T-helper 2 cell treated with Interferon-gamma antibody and Interleukin-4, amounts not matched to agents 5 μg/mL and 100 μg/mL, for 36 hours (primary cell): Measurements from ENCODE around the gene CASK.
A peak's percentile ranks its signal among the peaks of the same experiment; 100 is the strongest.

Experiments used
- DNase-seq: peaks from one replicate; pipeline ENCODE4 v3.0.0; 2021; ENCODE audit warnings: low spot score
- H3K27ac Mint-ChIP-seq: one replicate; pipeline ENCODE4 v1.8.0; 2021; ENCODE audit warnings: mild to moderate bottlenecking, mixed read lengths
- H3K27me3 Mint-ChIP-seq: one replicate; pipeline ENCODE4 v1.8.0; 2021; ENCODE audit warnings: low read depth, mixed read lengths
- H3K36me3 Mint-ChIP-seq: one replicate; pipeline ENCODE4 v1.8.0; 2021; ENCODE audit warnings: low read depth, mixed read lengths
- H3K4me1 Mint-ChIP-seq: one replicate; pipeline ENCODE4 v1.8.0; 2021; ENCODE audit warnings: low read depth, mixed read lengths
- H3K4me3 Mint-ChIP-seq: one replicate; pipeline ENCODE4 v1.8.0; 2022; ENCODE audit warnings: mild to moderate bottlenecking, moderate library complexity, mixed read lengths
- H3K9me3 Mint-ChIP-seq: one replicate; pipeline ENCODE4 v1.8.0; 2021; ENCODE audit warnings: mixed read lengths

Gene CASK

DNA sequence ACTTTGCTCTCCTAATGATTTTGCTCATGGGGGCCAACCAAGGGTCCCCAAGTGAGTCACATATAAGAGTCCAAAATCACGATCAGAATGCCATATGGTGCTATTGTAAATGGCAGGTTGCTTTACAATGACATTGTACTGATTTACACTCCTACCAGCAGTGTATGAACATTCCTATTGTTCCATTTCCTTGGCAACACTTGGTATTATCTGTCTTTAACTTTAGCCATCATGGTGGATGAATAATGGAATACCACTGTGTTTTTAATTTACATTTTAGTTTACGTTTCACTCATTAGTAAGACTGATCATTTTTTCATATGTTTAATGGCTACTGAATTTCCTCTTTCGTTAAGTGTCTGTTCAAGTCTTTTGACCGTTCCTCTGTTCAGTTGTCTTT is 379.7 kb downstream of the CASK start:
- H3K4me3 Mint-ChIP-seq, result no peak overlapping the region
- H3K36me3 Mint-ChIP-seq, result peaks cover 20% of the 10 kb centered on the region
- no peak overlapping the region for H3K27ac Mint-ChIP-seq
- DNase-seq, result no peak
- H3K27me3 Mint-ChIP-seq, result no peaks in the 10 kb centered on the region
- H3K4me1 Mint-ChIP-seq, result peaks cover 6% of the 10 kb centered on the region
- H3K9me3 Mint-ChIP-seq, result no peaks in the 10 kb centered on the region

- H3K36me3 Mint-ChIP-seq, result peaks cover 21% of the 10 kb centered on the region
- no peak overlapping the region for H3K27ac Mint-ChIP-seq
- DNase-seq, result no peak
- peaks cover 6% of the 10 kb centered on the region for H3K4me1 Mint-ChIP-seq
- H3K27me3 Mint-ChIP-seq, result no peaks in the 10 kb centered on the region
- H3K4me3 Mint-ChIP-seq, result no peak overlapping the region
- H3K9me3 Mint-ChIP-seq, result no peaks in the 10 kb centered on the region
These were observed 380.3 kb downstream of the CASK start for GRCh38 chrX:41543025-41543424.

DNA sequence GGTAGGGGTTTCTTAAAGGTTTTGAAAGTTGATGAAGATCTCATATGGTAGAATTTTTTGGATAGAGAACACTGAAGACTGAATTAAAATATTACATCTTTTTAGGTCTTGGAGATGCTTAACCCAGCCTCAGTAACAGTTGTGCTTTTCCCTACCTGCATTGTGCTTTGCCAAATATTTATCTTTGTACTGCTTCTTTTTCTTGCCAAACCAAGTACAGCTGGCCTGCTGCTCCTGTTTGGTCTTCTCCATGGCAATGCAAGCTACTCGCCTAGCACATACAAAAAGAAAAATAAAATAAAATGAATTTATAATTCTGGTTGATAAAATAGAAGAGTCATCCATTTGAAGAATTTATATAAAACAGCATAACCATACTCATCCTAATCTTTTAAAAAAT is 380.8 kb downstream of the CASK start:
- Mint-ChIP-seq H3K27ac (no peak overlapping the region), H3K36me3 (peaks cover 21% of the 10 kb centered on the region), H3K9me3 (no peaks in the 10 kb centered on the region), H3K27me3 (no peaks in the 10 kb centered on the region), H3K4me1 (peaks cover 6% of the 10 kb centered on the region), H3K4me3 (no peak overlapping the region)
- DNase-seq, result no peak

GRCh38 chrX:41542135-41542534 is 381.2 kb downstream of the CASK start:
- Mint-ChIP-seq H3K36me3 (peaks cover 21% of the 10 kb centered on the region), H3K27me3 (no peaks in the 10 kb centered on the region), H3K4me3 (peak overlapping the region; percentile 36), H3K27ac (peak overlapping the region; percentile 36), H3K9me3 (no peaks in the 10 kb centered on the region), H3K4me1 (peaks cover 6% of the 10 kb centered on the region)
- DNase-seq, result no peak

DNA sequence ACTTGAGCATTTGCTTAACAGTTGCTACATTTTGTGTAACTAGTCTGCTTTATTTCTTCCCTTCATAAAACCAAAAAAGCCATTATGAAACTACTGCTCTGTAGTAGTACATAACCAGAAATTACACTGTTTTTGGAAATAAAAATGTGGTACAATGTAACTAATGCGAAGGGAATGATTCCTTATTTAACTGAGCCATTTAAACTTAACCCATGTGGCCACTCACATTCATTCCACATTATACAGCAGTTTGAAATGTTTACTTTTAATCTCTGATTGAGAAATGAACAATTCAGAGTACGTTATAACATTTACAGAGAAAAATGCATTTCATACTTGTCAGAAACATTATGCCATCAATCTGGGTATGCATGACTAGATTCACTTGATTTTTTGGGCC is 382.0 kb downstream of the CASK start:
- H3K4me3 Mint-ChIP-seq, result no peak overlapping the region
- no peak for DNase-seq
- no peaks in the 10 kb centered on the region for H3K27me3 Mint-ChIP-seq
- no peak overlapping the region for H3K27ac Mint-ChIP-seq
- peaks cover 9% of the 10 kb centered on the region for H3K4me1 Mint-ChIP-seq
- H3K9me3 Mint-ChIP-seq, result no peaks in the 10 kb centered on the region
- peaks cover 23% of the 10 kb centered on the region for H3K36me3 Mint-ChIP-seq

DNA sequence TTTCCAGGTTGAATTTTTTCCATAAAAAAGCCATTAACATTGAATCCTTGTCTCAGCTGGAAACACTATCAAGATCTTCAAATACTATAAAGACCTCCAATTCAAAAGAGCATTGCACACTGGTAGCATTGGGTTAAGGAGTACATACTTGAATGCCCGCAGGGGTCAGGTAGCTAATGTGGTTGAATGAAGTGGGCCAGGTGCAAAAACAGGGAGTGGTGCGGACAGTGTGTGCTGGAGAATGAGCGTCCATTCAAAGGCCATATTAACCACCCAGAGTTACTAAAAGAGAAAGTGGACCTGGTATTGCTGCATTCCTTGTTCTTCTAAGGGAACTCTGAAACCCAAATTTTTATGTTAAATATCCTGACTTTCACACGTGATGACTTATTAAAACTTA is 384.6 kb downstream of the CASK start:
- H3K9me3 Mint-ChIP-seq, result no peaks in the 10 kb centered on the region
- no peak for DNase-seq
- H3K27ac Mint-ChIP-seq, result no peak overlapping the region
- H3K4me1 Mint-ChIP-seq, result peaks cover 9% of the 10 kb centered on the region
- H3K27me3 Mint-ChIP-seq, result no peaks in the 10 kb centered on the region
- peaks cover 23% of the 10 kb centered on the region for H3K36me3 Mint-ChIP-seq
- no peak overlapping the region for H3K4me3 Mint-ChIP-seq

GRCh38 chrX:41530085-41530484 is 393.3 kb downstream of the CASK start:
- H3K4me3 Mint-ChIP-seq, result no peak overlapping the region
- no peak for DNase-seq
- no peaks in the 10 kb centered on the region for H3K9me3 Mint-ChIP-seq
- no peak overlapping the region for H3K27ac Mint-ChIP-seq
- H3K4me1 Mint-ChIP-seq, result peaks cover 14% of the 10 kb centered on the region
- H3K36me3 Mint-ChIP-seq, result peaks cover 26% of the 10 kb centered on the region
- no peaks in the 10 kb centered on the region for H3K27me3 Mint-ChIP-seq

DNA sequence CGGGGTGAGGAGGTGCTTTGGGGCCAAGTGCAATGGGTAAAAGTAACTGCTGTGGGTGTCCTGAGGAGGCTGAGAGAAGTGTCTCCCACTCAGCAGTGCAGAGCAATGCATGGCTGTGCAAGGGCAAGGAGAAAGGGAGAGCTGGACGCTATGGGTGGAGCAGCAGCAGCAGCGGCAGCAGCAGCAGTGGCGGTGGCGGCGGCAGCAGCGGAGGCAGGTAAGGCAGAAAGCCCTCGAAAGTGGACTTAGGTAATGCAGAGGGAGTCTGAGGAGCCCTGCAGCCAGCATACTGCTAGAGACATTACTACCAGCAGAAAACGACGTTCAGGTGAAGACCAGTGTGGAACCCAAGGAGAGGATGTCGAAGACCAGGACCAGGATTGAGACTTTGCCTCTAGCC is 394.1 kb downstream of the CASK start:
- Mint-ChIP-seq H3K36me3 (peaks cover 26% of the 10 kb centered on the region), H3K27ac (no peak overlapping the region), H3K4me3 (no peak overlapping the region), H3K9me3 (no peaks in the 10 kb centered on the region), H3K4me1 (peaks cover 14% of the 10 kb centered on the region), H3K27me3 (no peaks in the 10 kb centered on the region)
- no peak for DNase-seq

- Mint-ChIP-seq H3K4me1 (peaks cover 14% of the 10 kb centered on the region), H3K36me3 (peaks cover 26% of the 10 kb centered on the region), H3K9me3 (no peaks in the 10 kb centered on the region), H3K27ac (no peak overlapping the region), H3K27me3 (no peaks in the 10 kb centered on the region), H3K4me3 (no peak overlapping the region)
- no peak for DNase-seq
These were observed 394.6 kb downstream of the CASK start for GRCh38 chrX:41528784-41529183.

- Mint-ChIP-seq H3K27me3 (no peaks in the 10 kb centered on the region), H3K36me3 (peaks cover 35% of the 10 kb centered on the region), H3K9me3 (no peaks in the 10 kb centered on the region), H3K4me1 (peaks cover 14% of the 10 kb centered on the region), H3K4me3 (no peak overlapping the region), H3K27ac (peak overlapping the region; percentile 48)
- no peak for DNase-seq
These were observed 396.4 kb downstream of the CASK start for GRCh38 chrX:41526925-41527324.

GRCh38 chrX:41526271-41526670 is 397.1 kb downstream of the CASK start:
- Mint-ChIP-seq H3K4me1 (peaks cover 14% of the 10 kb centered on the region), H3K9me3 (no peaks in the 10 kb centered on the region), H3K27me3 (no peaks in the 10 kb centered on the region), H3K27ac (no peak overlapping the region), H3K4me3 (no peak overlapping the region), H3K36me3 (peaks cover 33% of the 10 kb centered on the region)
- DNase-seq, result no peak

GRCh38 chrX:41522671-41523070 is 400.7 kb downstream of the CASK start:
- H3K36me3 Mint-ChIP-seq, result peaks cover 28% of the 10 kb centered on the region

GRCh38 chrX:41522081-41522480 is 401.3 kb downstream of the CASK start:
- H3K4me1 Mint-ChIP-seq, result peaks cover 19% of the 10 kb centered on the region
- no peaks in the 10 kb centered on the region for H3K27me3 Mint-ChIP-seq
- peaks cover 27% of the 10 kb centered on the region for H3K36me3 Mint-ChIP-seq
- no peak for DNase-seq
- H3K4me3 Mint-ChIP-seq, result no peak overlapping the region
- H3K9me3 Mint-ChIP-seq, result no peaks in the 10 kb centered on the region
- H3K27ac Mint-ChIP-seq, result no peak overlapping the region

More at GRCh38 chrX:41522671-41523070, 400.7 kb downstream of the CASK start:
- no peak for DNase-seq
- Mint-ChIP-seq H3K27me3 (no peaks in the 10 kb centered on the region), H3K4me1 (peaks cover 24% of the 10 kb centered on the region), H3K9me3 (no peaks in the 10 kb centered on the region), H3K27ac (no peak overlapping the region), H3K4me3 (no peak overlapping the region)

- DNase-seq, result no peak
- peaks cover 14% of the 10 kb centered on the region for H3K36me3 Mint-ChIP-seq
- peaks cover 12% of the 10 kb centered on the region for H3K4me1 Mint-ChIP-seq
- H3K27ac Mint-ChIP-seq, result no peak overlapping the region
- no peak overlapping the region for H3K4me3 Mint-ChIP-seq
- H3K9me3 Mint-ChIP-seq, result no peaks in the 10 kb centered on the region
- no peaks in the 10 kb centered on the region for H3K27me3 Mint-ChIP-seq
These were observed 403.9 kb downstream of the CASK start for GRCh38 chrX:41519468-41519867.

DNA sequence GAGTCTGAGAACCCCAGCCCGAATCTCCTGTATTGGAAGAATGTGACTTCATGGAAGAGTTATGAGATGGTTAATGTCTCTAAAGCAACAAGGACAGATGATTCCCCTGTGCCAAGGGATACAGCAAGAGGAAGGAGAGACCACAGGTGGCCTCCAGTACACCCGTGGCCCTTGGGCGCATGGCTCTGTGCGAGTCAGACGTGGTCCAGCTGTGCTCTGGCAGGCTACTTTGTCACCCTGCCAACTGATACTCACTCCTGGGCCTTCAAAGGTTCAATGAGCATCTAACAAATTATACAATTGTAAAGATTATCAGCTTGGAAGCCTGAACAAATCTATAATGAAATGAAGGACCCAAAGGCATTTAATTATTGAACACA is 404.5 kb downstream of the CASK start:
- Mint-ChIP-seq H3K27me3 (no peaks in the 10 kb centered on the region), H3K36me3 (peaks cover 17% of the 10 kb centered on the region), H3K9me3 (no peaks in the 10 kb centered on the region), H3K4me1 (peaks cover 13% of the 10 kb centered on the region), H3K27ac (peak overlapping the region; percentile 0), H3K4me3 (no peak overlapping the region)
- no peak for DNase-seq
